NB4 (cell line): ENCODE data around the gene MBLAC1.
A peak's percentile ranks its signal among the peaks of the same experiment; 100 is the strongest.

Experiments used
- DNase-seq: peaks from one replicate; pipeline ENCODE4 v3.0.0; 2010; ENCODE audit warnings: low read depth
- H3K4me3 ChIP-seq: one replicate; pipeline ENCODE4 v1.5.1; 2011; ENCODE audit warnings: mild to moderate bottlenecking, low read depth, low read length, moderate library complexity
- CTCF ChIP-seq: IDR thresholded peaks from one replicate; pipeline ENCODE4 v1.5.1; 2012; ENCODE audit warnings: low read depth, low read length
- MAX ChIP-seq: IDR thresholded peaks from 2 replicates; pipeline ENCODE4 v1.6.1; 2011; ENCODE audit warnings: low read depth, low read length
- MYC ChIP-seq: IDR thresholded peaks from 2 replicates; pipeline ENCODE4 v1.6.1; 2011; ENCODE audit warnings: low read depth, low read length
- POLR2A ChIP-seq: IDR thresholded peaks from 2 replicates; pipeline ENCODE4 v1.6.1; 2011; ENCODE audit warnings: mild to moderate bottlenecking; ENCODE audit not compliant: insufficient read length; ENCODE audit errors: extremely low read depth

MBLAC1 gene

GRCh38 chr7:100130608-100131453 is 4.1 kb downstream of the MBLAC1 start:
- H3K4me3 ChIP-seq = peak overlapping the region; percentile 25
- peak; percentile 79 for DNase-seq
- TF ChIP-seq MYC (0 out of 2 replicates have a peak, but pooled peaks have one; percentile 18), POLR2A (no peak), CTCF (peak; percentile 79), MAX (peak; percentile 86)

GRCh38 chr7:100132126-100132525 is 5.4 kb downstream of the MBLAC1 start:
- no peak for TF ChIP-seq CTCF
- TF ChIP-seq MAX = no peak
- TF ChIP-seq MYC = no peak
- TF ChIP-seq POLR2A = no peak
- H3K4me3 ChIP-seq = no peak overlapping the region
- no peak for DNase-seq

GRCh38 chr7:100132697-100133151 is 6.0 kb downstream of the MBLAC1 start:
- TF ChIP-seq MAX = peak; percentile 27; the same call in 1 of the 2 replicates
- TF ChIP-seq POLR2A = no peak
- peak; percentile 99 for TF ChIP-seq CTCF
- H3K4me3 ChIP-seq = no peak overlapping the region
- peak; percentile 83 for DNase-seq

- H3K4me3 ChIP-seq = no peak overlapping the region
- no peak for TF ChIP-seq MAX
- no peak for TF ChIP-seq CTCF
- no peak for TF ChIP-seq POLR2A
- no peak for TF ChIP-seq MYC
- DNase-seq = no peak
Observed at GRCh38 chr7:100137851-100138760, 11.3 kb downstream of the MBLAC1 start.

- no peak overlapping the region for H3K4me3 ChIP-seq
- DNase-seq = peak; percentile 65
- TF ChIP-seq MYC (peak; percentile 90), MAX (peak; percentile 84; the same call in 1 of the 2 replicates), POLR2A (no peak)
Observed at GRCh38 chr7:100141555-100141949, 14.8 kb downstream of the MBLAC1 start.

- DNase-seq = no peak
- H3K4me3 ChIP-seq = no peak overlapping the region
- TF ChIP-seq MAX (no peak), POLR2A (no peak), CTCF (no peak), MYC (no peak)
Observed at GRCh38 chr7:100142461-100142860, 15.7 kb downstream of the MBLAC1 start.
